ENCODE data around the gene MSX2.
"Not testable (repeated sequence)": the region's sequence is repeated elsewhere in the genome, so short reads cannot be mapped to it uniquely, and the experiment has no call there.

The MSX2 gene

GRCh38 chr5:174734571-174735497 is 10.5 kb downstream of the MSX2 start:
- DNase-seq, result no peak

DNA sequence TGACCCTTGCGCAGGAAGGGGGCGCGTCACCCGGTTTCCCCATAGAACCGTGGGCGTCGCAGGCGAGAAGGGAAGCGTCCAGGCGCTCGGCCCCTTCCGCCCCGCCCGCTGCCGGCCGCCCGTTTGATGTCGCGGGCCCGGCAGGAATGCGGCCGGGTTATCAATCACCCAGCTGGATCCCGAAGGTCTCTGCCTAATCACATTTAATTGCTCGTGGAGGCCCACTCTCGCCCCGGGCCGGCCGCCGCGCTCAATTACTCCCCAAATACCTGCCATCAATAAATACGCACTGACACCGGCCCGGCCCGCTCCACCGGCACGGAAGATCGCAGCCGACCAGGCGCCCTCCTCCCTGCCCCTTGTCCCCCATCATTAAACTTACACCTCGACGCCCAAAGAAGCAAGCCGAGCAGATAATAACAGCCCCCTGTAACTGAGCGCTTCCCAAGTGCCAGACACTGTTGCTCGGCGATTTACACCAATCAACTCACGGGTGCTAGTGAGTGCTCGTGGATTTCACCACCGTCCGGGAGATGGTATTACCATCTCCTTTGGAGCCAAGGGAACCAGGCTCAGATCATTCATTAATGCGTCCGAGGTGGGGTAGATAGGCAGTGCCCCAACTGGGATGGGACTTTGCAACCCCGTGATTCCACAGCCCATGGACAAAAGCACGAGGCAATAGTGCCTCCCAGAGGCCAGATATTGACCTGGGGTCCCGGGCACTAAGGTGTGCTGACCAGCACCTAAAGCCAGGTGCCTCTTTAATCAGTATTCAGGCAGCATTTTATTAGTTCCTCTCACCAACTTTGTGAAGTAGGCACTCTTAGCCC is 11.3 kb downstream of the MSX2 start:
- DNase-seq, result no peak

- no peak for DNase-seq
Observed at GRCh38 chr5:174736331-174736721, 11.9 kb downstream of the MSX2 start.

DNA sequence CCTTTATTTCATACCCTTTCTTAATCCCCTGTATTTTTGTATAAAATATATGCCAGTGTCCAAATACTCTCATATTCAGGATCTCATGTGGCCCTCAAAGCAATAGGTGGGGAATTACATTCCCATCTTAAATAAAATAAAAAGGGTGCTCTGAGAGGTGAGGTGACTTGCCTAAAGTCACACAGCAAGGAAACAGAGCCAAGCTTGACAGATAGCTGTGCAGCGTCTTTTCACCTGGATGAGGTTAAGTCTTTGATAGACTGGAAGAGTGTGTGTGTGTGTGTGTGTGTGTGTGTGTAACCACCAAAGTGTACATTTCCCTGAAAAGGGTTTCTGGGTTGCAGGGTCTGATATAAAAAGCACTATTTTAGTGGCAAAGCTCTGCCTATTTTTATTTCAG is 12.4 kb downstream of the MSX2 start:
- DNase-seq, result no peak

DNA sequence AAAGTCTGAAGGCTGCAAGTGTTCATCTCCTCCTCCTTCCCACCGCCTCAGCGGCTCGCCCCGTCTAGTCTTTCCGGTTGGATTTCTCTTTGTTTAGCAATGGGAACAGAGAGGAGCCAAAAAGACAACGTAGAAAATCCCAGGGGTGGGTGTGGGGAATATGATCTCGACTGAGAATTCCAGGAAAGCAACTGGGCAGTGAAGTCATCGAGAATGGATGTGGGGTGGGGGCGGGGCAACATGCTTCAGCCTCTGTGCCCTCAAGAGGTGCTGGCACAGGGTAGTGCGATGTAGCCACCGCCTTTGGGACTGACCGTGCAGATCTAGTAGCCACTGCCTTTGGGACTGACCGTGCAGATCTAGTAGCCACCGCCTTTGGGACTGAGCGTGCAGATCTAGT is 12.9 kb downstream of the MSX2 start:
- DNase-seq, result no peak

- no peak for DNase-seq
Observed at GRCh38 chr5:174741352-174741751, 17.0 kb downstream of the MSX2 start.

- no peak for DNase-seq
Observed at GRCh38 chr5:174744896-174745295, 20.5 kb downstream of the MSX2 start.

- no peak for DNase-seq
Observed at GRCh38 chr5:174745590-174746103, 21.3 kb downstream of the MSX2 start.

DNA sequence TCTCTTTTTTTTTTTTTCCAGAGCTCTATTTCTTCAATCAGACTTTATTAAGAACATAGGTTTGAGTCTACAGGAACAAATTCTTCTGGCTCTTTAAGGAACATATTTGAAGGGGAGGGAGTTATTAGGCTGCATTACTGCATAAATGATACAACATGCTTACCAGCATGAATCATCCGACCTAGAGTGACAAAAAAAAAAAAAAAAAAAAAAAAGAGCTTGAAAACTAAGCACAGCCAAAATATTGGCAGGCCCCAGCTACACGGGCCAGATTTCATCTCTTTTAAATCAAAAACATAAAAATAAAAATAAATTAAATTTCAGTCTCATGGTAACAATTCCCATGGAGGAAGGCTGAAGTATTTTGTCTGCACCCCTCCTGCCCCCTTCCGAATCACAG is 26.3 kb downstream of the MSX2 start:
- no peak for DNase-seq

GRCh38 chr5:174751154-174752000 is 27.0 kb downstream of the MSX2 start:
- no peak for DNase-seq

DNA sequence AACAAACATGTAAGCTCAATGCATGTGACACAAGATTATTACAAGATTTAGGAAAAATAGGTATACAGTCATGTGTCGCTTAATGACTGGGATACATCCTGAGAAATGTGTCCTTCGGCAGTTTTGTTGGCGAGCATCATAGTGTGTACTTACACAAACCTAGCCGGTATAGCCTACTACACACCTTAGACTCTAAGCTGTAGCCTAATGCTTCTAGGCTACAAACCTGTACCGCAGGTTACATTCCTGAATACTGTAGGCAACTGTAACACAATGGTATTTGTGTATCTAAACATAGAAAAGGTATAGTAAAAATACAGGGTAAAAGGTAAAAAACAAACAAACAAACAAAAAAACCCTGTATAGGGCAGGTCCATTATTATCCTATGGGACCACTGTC is 27.7 kb downstream of the MSX2 start:
- no peak for DNase-seq

DNA sequence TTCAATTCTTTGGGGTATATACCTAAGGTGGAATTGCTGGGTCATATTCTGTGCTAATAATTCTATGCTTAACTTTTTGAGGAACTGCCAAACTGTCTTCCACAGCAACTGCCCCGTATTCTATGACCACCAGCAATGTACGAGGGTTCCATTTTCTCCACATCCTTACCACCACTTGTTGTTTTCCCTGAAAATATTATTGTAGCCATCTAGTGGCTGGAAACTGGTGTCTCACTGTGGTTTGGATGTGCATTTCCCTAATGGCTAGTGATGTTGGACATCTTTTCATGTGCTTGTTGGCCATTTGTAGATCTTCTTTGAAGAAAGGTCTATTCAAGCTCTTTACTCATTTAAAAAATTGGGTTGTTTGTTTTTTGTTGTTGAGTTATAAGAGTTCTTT is 30.7 kb downstream of the MSX2 start:
- DNase-seq, result no peak

DNA sequence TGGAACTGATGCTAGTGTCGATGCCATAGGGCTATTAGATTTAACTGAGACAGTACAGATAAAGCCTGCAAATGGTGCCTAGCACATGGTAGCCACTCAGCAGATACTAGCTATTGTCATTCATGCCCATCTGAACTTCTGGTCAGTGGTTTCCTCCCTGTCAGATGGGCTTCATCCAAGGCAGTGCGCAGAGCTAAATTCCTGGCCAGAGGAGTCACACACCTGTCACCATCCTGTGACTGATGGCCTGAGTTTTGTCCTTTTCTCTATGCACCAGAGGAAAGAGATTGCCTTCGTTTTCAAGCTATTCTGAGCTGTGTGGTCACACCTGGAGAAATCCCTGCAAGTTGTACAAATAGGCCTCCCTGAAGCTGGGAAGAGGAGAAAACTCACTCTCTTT is 34.7 kb downstream of the MSX2 start:
- DNase-seq, result no peak

DNA sequence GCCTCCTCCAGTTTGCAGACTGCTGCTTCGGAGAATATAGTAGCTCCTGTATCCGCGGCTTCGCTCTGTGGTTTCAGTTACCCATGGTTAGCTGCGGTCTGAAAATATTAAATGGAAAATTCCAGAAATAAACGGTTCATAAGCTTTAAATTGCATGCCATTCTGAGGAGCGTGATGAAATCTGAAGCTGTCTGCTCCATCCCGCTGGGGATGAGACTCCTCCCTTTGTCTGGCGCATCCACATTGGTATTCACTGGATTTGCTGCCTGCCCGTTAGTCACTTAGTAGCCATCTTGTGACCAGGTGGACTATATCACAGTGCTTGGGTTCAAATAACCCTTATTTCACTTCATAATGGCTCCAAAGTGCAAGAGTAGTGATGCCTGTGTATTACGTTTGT is 36.3 kb downstream of the MSX2 start:
- DNase-seq, result no peak

- DNase-seq, result not testable (repeated sequence)
Observed at GRCh38 chr5:174761341-174761740, 37.0 kb downstream of the MSX2 start.

GRCh38 chr5:174764309-174764708 is 39.9 kb downstream of the MSX2 start:
- DNase-seq, result no peak

DNA sequence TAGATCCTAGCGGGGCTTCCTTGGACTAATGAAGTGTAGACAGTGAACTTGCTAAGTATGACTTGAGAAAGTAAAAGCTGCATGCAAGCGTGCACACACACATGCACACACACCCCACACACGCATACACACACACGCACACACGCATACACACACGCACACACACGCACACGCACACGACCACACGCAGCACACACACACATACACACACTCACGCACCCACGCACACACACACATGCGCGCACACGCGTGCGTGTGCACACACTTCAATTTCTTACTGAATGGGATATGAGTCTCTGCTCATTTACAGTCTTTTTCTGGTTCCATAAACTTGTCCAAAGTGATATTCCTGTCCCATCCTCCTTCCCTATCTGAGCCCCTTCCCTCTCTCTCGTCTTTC is 41.2 kb downstream of the MSX2 start:
- DNase-seq, result no peak

GRCh38 chr5:174767670-174768069 is 43.3 kb downstream of the MSX2 start:
- no peak for DNase-seq

DNA sequence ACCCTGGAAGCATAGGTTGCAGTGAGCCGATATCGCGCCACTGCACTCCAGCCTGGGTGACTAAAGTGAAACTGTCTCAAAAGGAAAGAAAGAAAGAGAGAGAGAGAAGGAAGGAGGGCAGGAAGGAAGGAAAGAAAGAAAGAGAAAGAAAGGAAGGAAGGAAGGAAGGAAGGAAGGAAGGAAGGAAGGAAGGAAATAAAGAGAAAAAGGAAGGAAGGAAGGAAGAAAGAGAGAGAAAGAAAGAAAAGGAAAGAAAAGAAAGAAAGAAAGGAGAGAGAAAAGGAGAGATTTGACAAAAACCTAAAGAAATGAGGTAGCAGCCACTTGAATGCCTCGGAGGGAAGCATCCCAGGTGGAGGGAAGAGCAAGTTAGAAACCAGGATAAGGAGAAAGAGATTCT is 44.6 kb downstream of the MSX2 start:
- no peak for DNase-seq

- no peak for DNase-seq
Observed at GRCh38 chr5:174773371-174773770, 49.0 kb downstream of the MSX2 start.

- no peak for DNase-seq
Observed at GRCh38 chr5:174775081-174775480, 50.7 kb downstream of the MSX2 start.

GRCh38 chr5:174777111-174777510 is 52.7 kb downstream of the MSX2 start:
- DNase-seq, result no peak

- DNase-seq, result no peak
Observed at GRCh38 chr5:174777583-174777982, 53.2 kb downstream of the MSX2 start.

All from T1000 (cell line).